Dermis blood vessel endothelial cell (primary cell): ENCODE measurements around the gene LHB. TPM values are rescaled to one million over a fixed set of nuclear protein-coding genes. Genes with fewer than 3 reads are reported as not detected.
A peak's percentile ranks its signal among the peaks of the same experiment; 100 is the strongest.

Experiments used
- DNase-seq: peaks from one replicate; pipeline ENCODE4 v3.0.0; 2010
- total RNA-seq: library from RNA; depleted of rRNA; stranded (reverse); fragments of >200 nt; gene quantifications from 2 replicates; pipeline ENCODE4 v1.2.3, GENCODE V29; 2014

Gene LHB
- total RNA-seq, 1 donor from 2014 or later, result not detected

GRCh38 chr19:49010453-49010852 is 6.4 kb downstream of the LHB start:
- no peak for DNase-seq

- DNase-seq, result no peak
Observed at GRCh38 chr19:49009828-49010227, 7.1 kb downstream of the LHB start.

- no peak for DNase-seq
Observed at GRCh38 chr19:49006905-49007304, 10.0 kb downstream of the LHB start.

- no peak for DNase-seq
Observed at GRCh38 chr19:49004964-49005614, 11.8 kb downstream of the LHB start.

- no peak for DNase-seq
Observed at GRCh38 chr19:49004133-49004532, 12.8 kb downstream of the LHB start.

GRCh38 chr19:48999481-49000325 is 17.2 kb downstream of the LHB start:
- peak; percentile 87 for DNase-seq

- DNase-seq, result peak; percentile 79
Observed at GRCh38 chr19:48997972-48998371, 18.9 kb downstream of the LHB start.

- DNase-seq, result no peak
Observed at GRCh38 chr19:48994035-48994386, 22.9 kb downstream of the LHB start.

GRCh38 chr19:48993175-48994034 is 23.5 kb downstream of the LHB start, which contains the start of the genes GYS1 and RUVBL2:
Gene GYS1, minus strand, starts transcription at chr19:48993309. Its CDS starts 197 bp downstream, at chr19:48993112.
Gene RUVBL2, plus strand, starts transcription at chr19:48993887. Its CDS starts 25 bp downstream, at chr19:48993912.
- DNase-seq, result peak; percentile 99

GRCh38 chr19:48992581-48993174 is 24.2 kb downstream of the LHB start:
- peak; percentile 21 for DNase-seq

GRCh38 chr19:48991873-48992580 is 24.9 kb downstream of the LHB start:
- DNase-seq, result peak; percentile 81

GRCh38 chr19:48991011-48991609 is 25.8 kb downstream of the LHB start:
- no peak for DNase-seq

GRCh38 chr19:48990400-48990799 is 26.5 kb downstream of the LHB start:
- DNase-seq, result no peak

GRCh38 chr19:48989701-48990291 is 27.1 kb downstream of the LHB start:
- DNase-seq, result no peak

- DNase-seq, result no peak
Observed at GRCh38 chr19:48988860-48989259, 28.0 kb downstream of the LHB start.

GRCh38 chr19:48988286-48988685 is 28.6 kb downstream of the LHB start:
- DNase-seq, result no peak

GRCh38 chr19:48987323-48987722 is 29.6 kb downstream of the LHB start:
- DNase-seq, result no peak

GRCh38 chr19:48986211-48986610 is 30.7 kb downstream of the LHB start:
- DNase-seq, result no peak

- no peak for DNase-seq
Observed at GRCh38 chr19:48985711-48986110, 31.2 kb downstream of the LHB start.

- no peak for DNase-seq
Observed at GRCh38 chr19:48982280-48982679, 34.6 kb downstream of the LHB start.

- no peak for DNase-seq
Observed at GRCh38 chr19:48977061-48977460, 39.8 kb downstream of the LHB start.
